NCI-H69 (cell line): ENCODE measurements around the gene ADAM12.
"Not testable (repeated sequence)": the region's sequence is repeated elsewhere in the genome, so short reads cannot be mapped to it uniquely, and the experiment has no call there.

ENCODE experiments used
- DNase-seq: peaks from one replicate; lab custom pipeline; 2025; lab: John Stamatoyannopoulos, UW

ADAM12 gene

DNA sequence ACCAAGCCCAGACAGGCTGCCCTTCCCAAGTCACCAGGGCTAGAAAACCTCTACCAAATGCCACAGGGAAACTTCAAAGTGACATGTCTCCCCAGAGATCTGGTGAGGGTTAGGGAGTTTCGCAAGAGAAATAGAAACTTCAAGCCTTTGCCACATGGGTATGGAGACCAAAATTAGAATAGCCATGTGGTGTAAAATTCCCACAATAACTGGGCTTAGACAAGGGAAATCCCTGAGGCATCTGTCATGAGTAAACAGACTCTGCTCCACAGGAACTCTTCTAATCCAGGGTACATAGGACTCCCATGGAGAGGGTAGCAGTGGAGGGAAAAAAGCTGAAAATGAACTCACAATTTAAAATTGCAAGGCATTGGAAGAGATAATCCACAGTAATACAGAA, 14.3 kb downstream of the ADAM12 start:
- DNase-seq: peak; percentile 49

GRCh38 chr10:126373147-126373546, 15.1 kb downstream of the ADAM12 start:
- DNase-seq: no peak

- DNase-seq: no peak
Measured at GRCh38 chr10:126372396-126372795, 15.9 kb downstream of the ADAM12 start.

DNA sequence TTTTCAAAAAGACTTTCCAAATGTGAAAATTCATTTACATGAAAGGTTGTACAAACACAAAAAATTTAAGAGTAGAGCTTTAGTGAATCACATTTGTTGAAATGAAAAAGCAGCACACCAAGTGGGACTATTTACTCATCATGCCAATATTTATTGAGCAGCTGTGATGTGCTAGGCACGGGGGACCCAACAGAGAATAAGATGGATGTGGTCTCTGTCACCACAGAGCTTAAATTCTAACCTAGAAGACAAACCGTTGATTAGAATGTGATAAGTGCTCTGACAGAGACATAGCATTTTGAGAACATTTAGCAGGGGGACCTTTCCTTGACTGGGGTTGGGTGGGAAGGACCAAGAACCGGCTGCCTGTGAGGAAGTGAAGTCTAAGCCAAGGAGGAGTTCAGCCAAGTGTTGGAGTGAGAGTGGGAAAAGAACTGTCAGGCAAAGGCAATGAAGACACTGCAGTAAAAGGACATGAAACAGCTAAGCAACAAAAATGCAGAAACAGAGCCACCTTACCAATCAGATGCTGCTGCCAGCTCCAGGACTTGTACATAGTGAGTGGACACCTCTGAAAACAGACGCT, 19.1 kb downstream of the ADAM12 start:
- peak; percentile 1 for DNase-seq

GRCh38 chr10:126357169-126357568, 31.1 kb downstream of the ADAM12 start:
- no peak for DNase-seq

- DNase-seq: no peak
Measured at GRCh38 chr10:126353666-126354065, 34.6 kb downstream of the ADAM12 start.

DNA sequence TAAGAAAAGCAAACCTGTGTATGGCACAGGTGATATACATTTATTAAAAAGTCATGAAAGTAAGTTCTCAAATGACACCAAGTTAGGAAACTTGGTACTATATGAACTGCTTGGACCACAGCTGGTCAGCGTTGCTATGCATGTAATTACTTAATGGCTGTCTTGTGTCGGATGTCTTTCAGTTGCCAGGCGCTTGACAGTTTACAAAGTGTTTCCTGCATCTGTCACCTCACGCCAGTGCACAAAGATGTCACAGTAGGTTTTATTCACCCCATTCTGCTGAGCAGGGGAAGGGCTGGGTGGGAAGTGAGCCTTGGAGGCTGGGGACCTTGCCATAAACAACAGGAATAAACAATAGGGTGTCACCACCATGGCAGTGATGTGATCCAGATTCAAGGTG, 35.8 kb downstream of the ADAM12 start:
- peak; percentile 42 for DNase-seq

DNA sequence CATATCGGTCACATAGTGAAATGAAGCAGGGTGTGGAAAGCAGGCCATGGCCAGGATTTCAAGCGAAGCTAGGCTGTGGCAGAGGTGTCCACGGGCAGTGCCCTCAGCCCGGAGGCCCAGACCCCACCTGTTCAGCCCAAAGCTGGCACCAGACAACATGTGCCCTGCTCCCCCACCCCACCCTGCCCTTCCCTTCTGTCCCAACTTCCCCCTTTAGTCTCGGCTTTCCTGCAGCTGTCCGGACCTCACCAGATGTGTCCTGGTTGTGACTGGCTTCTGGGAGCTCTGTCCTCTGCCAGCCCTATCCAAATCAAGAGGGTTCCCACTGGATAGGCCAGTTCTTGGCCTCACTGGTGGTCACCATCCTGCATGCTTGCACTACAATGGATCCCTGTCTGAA, 37.3 kb downstream of the ADAM12 start:
- no peak for DNase-seq

GRCh38 chr10:126350216-126350992, 37.9 kb downstream of the ADAM12 start:
- no peak for DNase-seq

- DNase-seq: no peak
Measured at GRCh38 chr10:126349676-126350075, 38.6 kb downstream of the ADAM12 start.

- DNase-seq: no peak
Measured at GRCh38 chr10:126349101-126349500, 39.2 kb downstream of the ADAM12 start.

GRCh38 chr10:126343496-126343895, 44.8 kb downstream of the ADAM12 start:
- not testable (repeated sequence) for DNase-seq

DNA sequence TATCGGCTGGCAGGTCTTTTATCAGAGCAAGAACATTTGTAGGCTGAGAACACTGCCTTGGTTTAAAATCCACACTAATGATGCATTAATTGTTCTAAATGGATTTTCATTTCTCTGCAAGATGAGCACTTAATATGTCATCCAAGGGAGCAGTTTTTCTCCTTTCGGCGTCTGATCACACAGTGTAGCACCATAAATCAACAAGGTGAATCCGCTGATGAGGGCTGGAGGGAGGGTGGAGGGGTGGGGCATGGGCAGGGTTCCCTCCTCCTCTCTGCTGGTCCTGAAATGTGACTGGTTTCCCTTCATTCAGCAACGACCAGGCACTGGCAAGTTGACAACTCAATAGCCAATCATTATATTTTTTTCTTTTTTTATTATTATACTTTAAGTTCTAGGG, 45.6 kb downstream of the ADAM12 start:
- DNase-seq: no peak

GRCh38 chr10:126341491-126341890, 46.8 kb downstream of the ADAM12 start:
- DNase-seq: no peak

DNA sequence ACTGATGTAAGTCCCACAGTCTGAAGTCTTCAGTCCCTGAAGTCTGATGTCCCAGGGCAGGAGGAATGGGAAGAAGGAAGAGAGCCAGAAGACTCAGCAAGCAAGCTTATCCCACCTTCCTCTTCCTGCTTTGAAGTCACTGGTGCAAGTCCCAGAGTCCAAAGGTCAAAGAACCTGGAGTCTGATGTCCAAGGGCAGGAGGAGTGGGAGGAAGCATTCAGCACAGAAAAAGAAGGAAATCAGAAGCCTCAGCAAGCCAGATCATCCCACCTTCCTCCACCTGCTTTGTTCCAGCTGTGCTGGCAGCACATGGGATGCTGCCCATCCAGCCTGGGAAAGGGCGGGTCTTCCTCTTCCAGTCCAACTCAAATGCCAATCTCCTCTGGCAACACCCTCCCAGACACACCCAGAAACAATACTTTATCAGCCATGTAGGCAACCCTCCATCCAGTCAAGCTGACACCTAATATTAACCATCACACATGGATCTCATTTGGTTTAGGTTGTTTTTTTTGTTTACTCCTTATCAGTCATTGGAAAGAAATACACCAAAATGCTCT, 50.9 kb downstream of the ADAM12 start:
- DNase-seq: no peak

- no peak for DNase-seq
Measured at GRCh38 chr10:126336801-126337200, 51.5 kb downstream of the ADAM12 start.

GRCh38 chr10:126334272-126334671, 54.0 kb downstream of the ADAM12 start:
- no peak for DNase-seq

- no peak for DNase-seq
Measured at GRCh38 chr10:126332576-126332975, 55.7 kb downstream of the ADAM12 start.

DNA sequence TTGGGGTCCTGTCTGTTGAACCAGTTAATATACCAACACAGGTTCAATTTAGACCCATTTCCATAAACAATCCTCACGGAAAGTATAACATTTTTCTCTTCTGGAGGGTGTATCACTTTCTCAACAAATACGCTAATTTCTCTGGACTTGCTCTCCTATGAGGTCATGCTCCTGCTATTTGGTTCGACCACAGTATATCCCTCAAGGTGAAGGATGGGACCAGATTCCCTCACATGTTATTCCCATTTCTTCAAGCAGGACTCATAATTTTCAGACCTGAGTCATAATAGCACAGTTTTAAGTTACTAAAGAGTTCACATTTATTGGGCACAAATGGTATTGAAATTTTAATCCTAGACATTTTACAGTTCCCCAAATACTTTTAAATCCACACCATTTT, 57.2 kb downstream of the ADAM12 start:
- DNase-seq: no peak

- DNase-seq: no peak
Measured at GRCh38 chr10:126324826-126325225, 63.5 kb downstream of the ADAM12 start.

- DNase-seq: no peak
Measured at GRCh38 chr10:126321440-126321839, 66.8 kb downstream of the ADAM12 start.

GRCh38 chr10:126317751-126318150, 70.5 kb downstream of the ADAM12 start:
- no peak for DNase-seq

- DNase-seq: no peak
Measured at GRCh38 chr10:126315494-126316177, 72.6 kb downstream of the ADAM12 start.
